GM12864 (cell line): ENCODE data around the gene CSGALNACT2.

Experiments
- DNase-seq: peaks from one replicate; pipeline ENCODE4 v3.0.0-alpha.2; 2011; ENCODE audit warnings: low read depth
- H3K4me3 ChIP-seq: 2 replicates; pipeline ENCODE4 v1.5.1; 2011; ENCODE audit warnings: mild to moderate bottlenecking, low read depth, low read length, control low read depth
- TF ChIP-seq, protein P1 (sequence below): IDR thresholded peaks from 2 replicates; pipeline ENCODE4 v1.5.1; 2011; ENCODE audit warnings: low read depth, mild to moderate bottlenecking, moderate library complexity, low read length, control low read depth, inconsistent platforms; ENCODE audit errors: missing control alignments

CSGALNACT2 gene

DNA sequence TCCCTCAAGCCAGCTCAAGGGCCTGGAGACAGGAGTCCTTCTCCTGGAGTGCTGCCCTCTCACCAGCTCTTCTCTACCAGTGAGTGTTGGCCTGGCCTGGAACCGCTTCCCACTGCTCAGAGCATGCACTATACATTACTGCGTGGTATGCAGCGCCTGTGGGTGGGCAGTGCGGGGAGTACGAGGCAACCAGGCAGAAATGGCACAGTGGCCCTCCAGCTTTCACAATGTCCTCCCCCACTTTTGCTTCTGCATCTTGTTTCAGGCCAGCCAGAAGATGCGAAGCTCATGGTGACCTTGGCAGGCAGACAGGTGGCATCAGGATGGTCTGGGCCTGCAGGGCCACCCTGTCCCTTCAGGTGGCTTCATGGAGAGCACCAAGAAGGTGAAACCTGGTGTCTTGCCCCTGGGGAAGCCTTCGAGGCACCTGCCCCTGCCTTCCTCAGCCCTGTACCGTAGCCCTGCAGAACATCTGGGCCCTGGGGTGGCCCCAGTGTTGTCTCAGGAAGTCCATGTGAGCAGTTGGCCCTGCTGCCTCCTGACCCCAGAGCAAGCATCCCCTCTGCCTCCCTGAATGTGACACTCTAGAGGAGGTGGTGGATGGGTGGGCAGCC, 92.8 kb downstream of the CSGALNACT2 start:
- TF ChIP-seq, protein P1, sequence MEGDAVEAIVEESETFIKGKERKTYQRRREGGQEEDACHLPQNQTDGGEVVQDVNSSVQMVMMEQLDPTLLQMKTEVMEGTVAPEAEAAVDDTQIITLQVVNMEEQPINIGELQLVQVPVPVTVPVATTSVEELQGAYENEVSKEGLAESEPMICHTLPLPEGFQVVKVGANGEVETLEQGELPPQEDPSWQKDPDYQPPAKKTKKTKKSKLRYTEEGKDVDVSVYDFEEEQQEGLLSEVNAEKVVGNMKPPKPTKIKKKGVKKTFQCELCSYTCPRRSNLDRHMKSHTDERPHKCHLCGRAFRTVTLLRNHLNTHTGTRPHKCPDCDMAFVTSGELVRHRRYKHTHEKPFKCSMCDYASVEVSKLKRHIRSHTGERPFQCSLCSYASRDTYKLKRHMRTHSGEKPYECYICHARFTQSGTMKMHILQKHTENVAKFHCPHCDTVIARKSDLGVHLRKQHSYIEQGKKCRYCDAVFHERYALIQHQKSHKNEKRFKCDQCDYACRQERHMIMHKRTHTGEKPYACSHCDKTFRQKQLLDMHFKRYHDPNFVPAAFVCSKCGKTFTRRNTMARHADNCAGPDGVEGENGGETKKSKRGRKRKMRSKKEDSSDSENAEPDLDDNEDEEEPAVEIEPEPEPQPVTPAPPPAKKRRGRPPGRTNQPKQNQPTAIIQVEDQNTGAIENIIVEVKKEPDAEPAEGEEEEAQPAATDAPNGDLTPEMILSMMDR, result no peak
- DNase-seq, result no peak
- H3K4me3 ChIP-seq, result no peak overlapping the region

DNA sequence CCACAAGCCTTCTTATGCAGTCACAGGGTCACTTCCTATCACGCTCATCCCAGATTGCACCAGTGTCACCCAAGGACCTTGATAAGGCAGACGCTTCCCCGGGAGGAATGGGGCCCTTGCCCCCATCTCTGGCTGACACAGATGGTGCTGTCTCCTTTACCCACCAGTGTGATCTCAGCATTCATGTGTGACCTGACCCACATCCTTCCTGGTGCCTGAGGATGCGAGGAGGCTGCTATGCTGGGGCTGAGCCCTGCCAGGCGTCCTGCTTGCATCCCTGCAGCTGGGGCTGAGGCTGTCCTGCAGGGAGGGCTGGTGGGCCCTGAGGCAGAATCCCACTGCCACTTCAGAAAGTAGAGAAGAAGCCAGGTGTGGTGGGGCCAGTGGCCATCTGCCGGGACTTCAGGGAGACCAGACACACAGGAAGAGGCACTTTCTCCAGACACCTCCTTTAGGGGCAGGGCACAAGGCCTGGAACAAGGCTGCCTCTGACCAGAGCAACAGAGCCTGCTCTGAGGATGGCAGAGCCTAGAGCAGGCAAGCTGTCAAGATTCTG, 93.4 kb downstream of the CSGALNACT2 start:
- H3K4me3 ChIP-seq, result no peak overlapping the region
- TF ChIP-seq, protein P1, result no peak
- DNase-seq, result no peak

DNA sequence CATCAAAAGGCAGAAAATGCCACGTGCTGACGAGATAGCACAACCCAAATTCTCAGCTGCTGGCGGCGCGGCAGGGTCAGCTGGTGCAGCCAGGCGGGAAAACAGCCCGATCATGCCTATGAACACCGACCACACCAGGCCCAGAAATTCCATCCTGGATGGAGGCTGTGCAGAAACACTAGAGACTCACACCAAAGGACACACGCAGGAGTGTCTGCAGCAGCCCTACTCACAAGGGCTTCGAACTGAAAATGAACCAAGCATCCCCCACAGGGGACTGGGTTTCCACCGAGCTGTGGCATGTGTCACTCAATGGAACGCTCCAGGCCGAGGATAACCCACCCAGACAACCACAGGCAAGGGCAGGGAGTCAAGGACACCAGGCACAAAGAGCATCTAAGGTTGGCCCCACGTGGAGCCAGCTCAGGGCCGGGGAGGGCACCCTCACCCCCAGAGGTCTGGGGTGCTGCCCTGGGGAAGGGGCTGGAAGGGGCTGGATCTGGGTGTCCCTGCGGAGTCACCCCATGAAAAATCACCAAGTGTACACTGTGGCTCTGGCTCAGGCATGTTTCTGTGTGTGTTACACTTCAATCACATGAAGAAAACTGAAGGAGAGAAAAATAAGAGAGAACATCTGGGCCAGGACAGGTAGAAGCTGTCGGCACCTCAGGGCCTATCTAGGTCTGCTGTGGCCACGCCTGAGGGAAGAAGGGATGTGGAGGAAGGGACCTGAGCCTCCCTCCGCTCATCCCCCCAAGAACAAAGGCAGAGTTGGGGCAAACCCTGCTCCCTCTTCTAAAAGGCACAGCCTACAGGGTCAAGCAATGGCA, 95.6 kb downstream of the CSGALNACT2 start:
- no peak overlapping the region for H3K4me3 ChIP-seq
- TF ChIP-seq, protein P1, result no peak
- no peak for DNase-seq

DNA sequence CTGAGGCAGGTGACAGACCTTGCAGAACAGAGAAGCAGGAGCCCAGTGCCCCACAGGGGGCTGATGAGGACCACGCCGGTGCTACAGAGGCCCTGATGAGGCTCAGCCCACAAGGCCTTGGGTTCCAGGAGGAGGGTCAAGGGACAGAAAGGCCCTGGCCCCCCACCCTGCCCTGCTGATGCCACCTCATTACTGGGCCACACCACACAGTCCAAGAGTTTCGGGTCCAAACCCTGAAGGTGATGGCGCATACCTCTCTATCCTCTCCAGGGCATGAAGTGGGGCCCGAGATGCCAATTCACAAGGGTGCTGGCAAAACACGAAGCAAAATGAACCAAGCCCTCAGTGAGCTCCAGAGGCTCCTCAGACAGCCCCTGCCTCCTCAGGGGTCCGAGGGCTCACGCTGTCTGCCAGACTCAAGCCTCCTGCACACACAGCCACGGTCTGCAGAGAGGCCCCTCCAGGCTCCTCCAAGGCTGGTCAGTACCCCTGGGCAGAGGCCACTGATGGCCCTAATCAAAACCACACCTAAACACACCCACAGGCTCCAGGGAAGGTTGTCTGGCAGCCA, 96.3 kb downstream of the CSGALNACT2 start:
- TF ChIP-seq, protein P1, result no peak
- no peak for DNase-seq
- no peak overlapping the region for H3K4me3 ChIP-seq
